ENCODE data around the gene KIAA1328.

DNA sequence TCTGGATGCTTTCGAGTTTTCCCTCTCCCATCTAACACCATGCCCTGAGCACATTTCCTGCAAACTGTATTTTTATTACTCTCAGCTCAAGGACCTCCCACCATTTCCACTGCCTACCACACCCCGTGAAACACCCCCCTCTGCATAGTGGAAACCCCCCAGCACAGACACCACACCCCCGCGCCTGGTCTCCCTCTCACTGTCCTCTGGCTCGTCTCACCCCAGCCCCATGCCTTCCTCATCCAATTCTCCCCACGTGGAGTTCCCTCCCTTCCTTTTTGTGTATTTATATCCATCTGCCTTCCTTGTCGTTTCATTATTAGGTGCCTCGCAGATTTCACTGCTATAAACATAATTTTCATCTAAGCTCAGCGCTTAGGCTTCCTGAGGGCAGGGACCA lies 429.2 kb downstream of the KIAA1328 start:
- TF ChIP-seq CTCF (IDR thresholded peaks at IDR 0.05) (no peak), POLR2A (IDR thresholded peaks at IDR 0.05) (no peak)
